GM23338 (cell line): ENCODE results near the gene CAMTA1. TPM values are rescaled to one million over a fixed set of nuclear protein-coding genes. Genes with fewer than 3 reads are reported as not detected.

Experiments
- ATAC-seq: fragments of 200-7000 bp; cut with Tn5 transposase; 3 replicates; pipeline ENCODE4 v1.9.1; 2020
- DNase-seq: peaks from one replicate; pipeline ENCODE4 v3.0.0-alpha.2; 2015; ENCODE audit warnings: low spot score
- H2AFZ ChIP-seq: fragments of 200-600 bp; sonication (generic); 2 replicates; pipeline ENCODE4 v1.8.0; 2016; ENCODE audit warnings: antibody characterized with exemption, mild to moderate bottlenecking, moderate library complexity
- H3F3A ChIP-seq: fragments of 200-600 bp; sonication (generic); replicated peaks from 2 replicates; pipeline ENCODE4 v1.8.0; 2017; ENCODE audit warnings: antibody characterized with exemption, mixed run types, low read depth
- H3K27ac ChIP-seq: fragments of 200-600 bp; sonication (generic); 2 replicates; pipeline ENCODE4 v1.6.1; 2016; ENCODE audit warnings: low read depth
- H3K27me3 ChIP-seq: fragments of 200-600 bp; sonication (generic); 2 replicates; pipeline ENCODE4 v1.8.0; 2016; ENCODE audit warnings: mild to moderate bottlenecking, mixed run types, moderate library complexity; ENCODE audit not compliant: insufficient read depth
- H3K36me3 ChIP-seq: fragments of 200-600 bp; sonication (generic); 2 replicates; pipeline ENCODE4 v1.8.0; 2016; ENCODE audit warnings: mild to moderate bottlenecking; ENCODE audit not compliant: insufficient read depth
- H3K4me1 ChIP-seq: fragments of 200-600 bp; sonication (generic); 2 replicates; pipeline ENCODE4 v1.8.0; 2016; ENCODE audit warnings: mild to moderate bottlenecking, moderate library complexity; ENCODE audit not compliant: insufficient read depth
- H3K4me2 ChIP-seq: fragments of 200-600 bp; sonication (generic); 2 replicates; pipeline ENCODE4 v1.7.1; 2017; ENCODE audit warnings: mixed run types
- H3K4me3 ChIP-seq: fragments of 200-600 bp; sonication (generic); 2 replicates; pipeline ENCODE4 v1.6.1; 2016; ENCODE audit warnings: mixed run types
- H3K79me2 ChIP-seq: fragments of 200-600 bp; sonication (generic); replicated peaks from 2 replicates; pipeline ENCODE4 v1.8.0; 2017; ENCODE audit warnings: mild to moderate bottlenecking; ENCODE audit not compliant: insufficient read depth
- H3K9me2 ChIP-seq: fragments of 200-600 bp; sonication (generic); 2 replicates; pipeline ENCODE4 v1.8.0; 2017; ENCODE audit not compliant: insufficient read depth
- H4K20me1 ChIP-seq: fragments of 200-600 bp; sonication (generic); replicated peaks from 2 replicates; pipeline ENCODE4 v1.8.0; 2017; ENCODE audit warnings: mild to moderate bottlenecking; ENCODE audit not compliant: insufficient read depth
- H3K27ac Mint-ChIP-seq: 2 replicates; pipeline ENCODE4 v1.8.0; 2020; ENCODE audit warnings: inconsistent platforms, mild to moderate bottlenecking, moderate library complexity, mixed read lengths
- H3K27me3 Mint-ChIP-seq: 3 replicates; pipeline ENCODE4 v1.8.0; 2022; ENCODE audit warnings: low read depth, mild to moderate bottlenecking, moderate library complexity, mixed read lengths, inconsistent platforms; ENCODE audit not compliant: insufficient read depth, poor library complexity
- H3K36me3 Mint-ChIP-seq: 3 replicates; pipeline ENCODE4 v1.8.0; 2021; ENCODE audit warnings: low read depth, mild to moderate bottlenecking, inconsistent platforms, moderate library complexity, mixed read lengths
- H3K4me1 Mint-ChIP-seq: 3 replicates; pipeline ENCODE4 v1.8.0; 2020; ENCODE audit warnings: mild to moderate bottlenecking, inconsistent platforms, mixed read lengths
- H3K4me3 Mint-ChIP-seq: 3 replicates; pipeline ENCODE4 v1.8.0; 2021; ENCODE audit warnings: moderate library complexity, mild to moderate bottlenecking, inconsistent platforms, mixed read lengths
- H3K9me3 Mint-ChIP-seq: 3 replicates; pipeline ENCODE4 v1.8.0; 2020; ENCODE audit warnings: moderate library complexity, mild to moderate bottlenecking, inconsistent platforms, mixed read lengths
- CREB1 ChIP-seq: fragments of 250-450 bp; sonication (Bioruptor Pico); IDR thresholded peaks from 2 replicates; pipeline ENCODE4 v1.5.0; 2020; ENCODE audit warnings: low read depth, mild to moderate bottlenecking, moderate library complexity
- EZH2 ChIP-seq: fragments of 200-600 bp; sonication (generic); IDR thresholded peaks from one replicate; pipeline ENCODE4 v1.8.0; 2017; ENCODE audit warnings: antibody characterized with exemption, mild to moderate bottlenecking, low read depth; ENCODE audit not compliant: unreplicated experiment
- EZH2phosphoT487 ChIP-seq: fragments of 200-600 bp; sonication (generic); IDR thresholded peaks from one replicate; pipeline ENCODE4 v1.8.1; 2018; ENCODE audit warnings: antibody characterized with exemption; ENCODE audit not compliant: unreplicated experiment
- JUNB ChIP-seq: IDR thresholded peaks from one replicate; pipeline ENCODE4 v1.6.1; 2016; ENCODE audit warnings: antibody characterized with exemption; ENCODE audit not compliant: unreplicated experiment
- NANOG ChIP-seq: IDR thresholded peaks from 2 replicates; pipeline ENCODE4 v1.6.1; 2016; ENCODE audit warnings: antibody characterized with exemption, borderline replicate concordance
- POLR2AphosphoS5 ChIP-seq: IDR thresholded peaks from 2 replicates; pipeline ENCODE4 v1.6.1; 2016; ENCODE audit warnings: antibody characterized with exemption, low read depth
- STAT1 ChIP-seq: IDR thresholded peaks from one replicate; pipeline ENCODE4 v1.6.1; 2016; ENCODE audit warnings: antibody characterized with exemption; ENCODE audit not compliant: unreplicated experiment
- ZNF114 ChIP-seq: fragments of 250-450 bp; sonication (Bioruptor Pico); IDR thresholded peaks from 2 replicates; pipeline ENCODE4 v1.5.0; 2020; ENCODE audit warnings: mild to moderate bottlenecking, moderate library complexity
- ZNF331 ChIP-seq: fragments of 250-450 bp; sonication (Bioruptor Pico); IDR thresholded peaks from 2 replicates; pipeline ENCODE4 v1.5.0; 2020; ENCODE audit warnings: low read depth, mild to moderate bottlenecking, moderate library complexity
- polyA plus RNA-seq: library from polyadenylated mRNA; unstranded; fragments of >200 nt; fragmentation: Nextera tagmentation; extraction: Ambion mirVana; gene quantifications from 2 replicates; pipeline ENCODE4 v1.2.1, GENCODE V29; 2016
- total RNA-seq: library from RNA; depleted of rRNA; stranded (reverse); fragments of >200 nt; shearing (Covaris generic); gene quantifications from 2 replicates; pipeline ENCODE4 v1.2.3, GENCODE V29; 2014
- TF ChIP-seq, protein P1 (sequence below), 2 experiments: fragments of 200-600 bp in 1 of 2; sonication (generic) in 1 of 2; conservative IDR thresholded peaks; 2 replicates each; pipeline versions ENCODE4 v1.5.1 to v1.6.1; 2016 to 2017; ENCODE audit warnings: antibody characterized with exemption in 2 of 2, low read depth in 2 of 2, mild to moderate bottlenecking in 2 of 2, moderate library complexity in 1 of 2
- TF ChIP-seq, protein P2 (sequence below): fragments of 250-450 bp; sonication (Bioruptor Pico); IDR thresholded peaks from 2 replicates; pipeline ENCODE4 v1.5.0; 2020; ENCODE audit warnings: mild to moderate bottlenecking, moderate library complexity
- TF ChIP-seq, protein P3 (sequence below): IDR thresholded peaks from 2 replicates; pipeline ENCODE4 v1.6.1; 2016; ENCODE audit warnings: antibody characterized with exemption

The CAMTA1 gene
- total and polyA plus RNA-seq, 2 experiments from 2014 or later: 115 to 519 TPM

DNA sequence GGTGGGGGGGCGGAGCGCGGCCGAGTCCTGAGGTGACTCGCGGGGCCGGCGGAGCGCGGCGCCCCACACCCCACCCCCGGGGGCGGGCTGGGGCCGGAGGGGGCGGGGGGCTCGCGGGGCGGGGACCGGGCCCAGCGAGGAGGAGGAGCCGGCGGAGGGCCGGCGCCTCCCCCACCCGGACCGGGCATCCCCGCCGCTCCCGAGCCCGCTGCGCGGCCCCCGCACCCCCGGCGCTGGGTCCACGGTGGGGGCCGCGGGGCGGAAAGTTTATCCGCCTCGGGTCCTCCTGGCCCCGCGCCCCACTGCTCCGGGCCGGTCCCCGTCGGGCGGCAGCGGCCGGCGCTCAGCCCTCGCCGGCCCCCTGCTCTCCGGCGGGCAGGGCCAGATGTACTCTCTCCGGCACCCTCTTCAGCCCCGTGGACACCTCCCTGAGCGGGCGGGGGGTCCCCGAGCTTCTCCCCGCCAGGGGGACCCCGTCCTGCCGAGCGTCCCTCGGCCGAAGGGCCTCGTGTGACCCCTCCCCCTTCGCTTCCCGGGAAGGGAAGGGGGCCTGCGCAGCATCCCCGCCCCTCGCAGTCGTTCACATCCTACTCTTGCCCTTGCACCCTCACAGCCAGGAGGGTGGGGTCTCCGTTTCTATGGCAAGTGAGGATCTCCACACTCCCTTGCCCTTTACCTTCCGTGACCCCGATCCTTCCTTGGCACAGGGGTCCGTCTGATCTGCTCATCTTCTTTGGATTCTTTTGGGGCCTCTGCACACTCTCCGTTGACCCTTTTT lies 663 bp downstream of the CAMTA1 start:
- no peak for TF ChIP-seq ZNF114 (CRISPR knock-in tag)
- TF ChIP-seq, protein P1, sequence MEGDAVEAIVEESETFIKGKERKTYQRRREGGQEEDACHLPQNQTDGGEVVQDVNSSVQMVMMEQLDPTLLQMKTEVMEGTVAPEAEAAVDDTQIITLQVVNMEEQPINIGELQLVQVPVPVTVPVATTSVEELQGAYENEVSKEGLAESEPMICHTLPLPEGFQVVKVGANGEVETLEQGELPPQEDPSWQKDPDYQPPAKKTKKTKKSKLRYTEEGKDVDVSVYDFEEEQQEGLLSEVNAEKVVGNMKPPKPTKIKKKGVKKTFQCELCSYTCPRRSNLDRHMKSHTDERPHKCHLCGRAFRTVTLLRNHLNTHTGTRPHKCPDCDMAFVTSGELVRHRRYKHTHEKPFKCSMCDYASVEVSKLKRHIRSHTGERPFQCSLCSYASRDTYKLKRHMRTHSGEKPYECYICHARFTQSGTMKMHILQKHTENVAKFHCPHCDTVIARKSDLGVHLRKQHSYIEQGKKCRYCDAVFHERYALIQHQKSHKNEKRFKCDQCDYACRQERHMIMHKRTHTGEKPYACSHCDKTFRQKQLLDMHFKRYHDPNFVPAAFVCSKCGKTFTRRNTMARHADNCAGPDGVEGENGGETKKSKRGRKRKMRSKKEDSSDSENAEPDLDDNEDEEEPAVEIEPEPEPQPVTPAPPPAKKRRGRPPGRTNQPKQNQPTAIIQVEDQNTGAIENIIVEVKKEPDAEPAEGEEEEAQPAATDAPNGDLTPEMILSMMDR (conservative IDR thresholded peaks at IDR 0.05; ENCODE audit: low read depth in 2 of 2): peak; percentile 40 to 44
- H3K4me1 ChIP-seq: peaks cover 25% of the 10 kb centered on the region
- Mint-ChIP-seq H3K36me3 (no peaks in the 10 kb centered on the region; the same call in 2 of the 3 replicates), H3K4me3 (peak overlapping the region; percentile 86), H3K27me3 (peaks cover 12% of the 10 kb centered on the region), H3K4me1 (peaks cover 45% of the 10 kb centered on the region), H3K9me3 (no peaks in the 10 kb centered on the region), H3K27ac (peak overlapping the region; percentile 78)
- peaks cover 63% of the 10 kb centered on the region for H3K79me2 ChIP-seq
- H3K4me3 ChIP-seq: peak overlapping the region; percentile 92
- no peaks in the 10 kb centered on the region for H3K9me2 ChIP-seq
- H3K27me3 ChIP-seq: no peaks in the 10 kb centered on the region
- peaks cover 40% of the 10 kb centered on the region for H4K20me1 ChIP-seq
- H2AFZ ChIP-seq: no peak overlapping the region
- peak overlapping the region; percentile 94 for H3K4me2 ChIP-seq
- H3K36me3 ChIP-seq: no peaks in the 10 kb centered on the region
- DNase-seq (peak; percentile 74), ATAC-seq (peak; percentile 12)
- peak overlapping the region; percentile 66; the same call in 1 of the 2 replicates for H3K27ac ChIP-seq
- H3F3A ChIP-seq: no peaks in the 10 kb centered on the region

DNA sequence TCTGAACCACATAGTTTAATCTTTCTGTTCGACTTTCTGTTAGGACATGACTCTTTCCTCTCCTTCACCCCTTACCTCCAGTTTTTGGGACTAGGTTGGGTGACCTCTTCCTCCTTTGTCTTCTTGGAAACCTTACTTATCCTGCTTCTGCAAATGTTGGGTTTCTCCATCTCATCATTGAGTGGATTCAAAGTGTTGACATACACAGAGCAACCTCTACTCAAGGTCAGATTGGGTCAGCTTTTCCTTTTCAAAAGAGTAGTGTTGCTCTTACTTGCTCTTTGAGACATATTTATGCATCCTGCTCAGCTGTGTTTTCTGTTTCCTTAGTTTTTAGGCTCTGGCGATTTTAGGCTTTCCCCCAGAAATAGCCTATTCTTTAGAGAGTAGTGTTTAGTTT lies 3.7 kb downstream of the CAMTA1 start:
- Histone ChIP-seq H3K27me3 (no peaks in the 10 kb centered on the region), H3K9me2 (no peaks in the 10 kb centered on the region), H3K79me2 (peaks cover 81% of the 10 kb centered on the region), H3K27ac (no peak overlapping the region), H3K36me3 (no peaks in the 10 kb centered on the region), H3K4me2 (no peak overlapping the region), H4K20me1 (peaks cover 63% of the 10 kb centered on the region), H2AFZ (no peak overlapping the region), H3K4me3 (no peak overlapping the region), H3F3A (no peaks in the 10 kb centered on the region), H3K4me1 (peaks cover 16% of the 10 kb centered on the region)
- H3K27me3 Mint-ChIP-seq: peaks cover 12% of the 10 kb centered on the region
- ATAC-seq (no peak), DNase-seq (no peak)
- no peak overlapping the region for H3K4me3 Mint-ChIP-seq
- no peaks in the 10 kb centered on the region for H3K9me3 Mint-ChIP-seq
- no peak overlapping the region for H3K27ac Mint-ChIP-seq
- peaks cover 47% of the 10 kb centered on the region for H3K4me1 Mint-ChIP-seq
- no peaks in the 10 kb centered on the region; the same call in none of the 3 replicates for H3K36me3 Mint-ChIP-seq
- TF ChIP-seq CREB1 (CRISPR knock-in tag) (no peak), EZH2 (no peak), JUNB (no peak), ZNF114 (CRISPR knock-in tag) (no peak), STAT1 (no peak), ZNF331 (CRISPR knock-in tag) (no peak), EZH2phosphoT487 (no peak), NANOG (no peak), POLR2AphosphoS5 (no peak)
- TF ChIP-seq, protein P2, sequence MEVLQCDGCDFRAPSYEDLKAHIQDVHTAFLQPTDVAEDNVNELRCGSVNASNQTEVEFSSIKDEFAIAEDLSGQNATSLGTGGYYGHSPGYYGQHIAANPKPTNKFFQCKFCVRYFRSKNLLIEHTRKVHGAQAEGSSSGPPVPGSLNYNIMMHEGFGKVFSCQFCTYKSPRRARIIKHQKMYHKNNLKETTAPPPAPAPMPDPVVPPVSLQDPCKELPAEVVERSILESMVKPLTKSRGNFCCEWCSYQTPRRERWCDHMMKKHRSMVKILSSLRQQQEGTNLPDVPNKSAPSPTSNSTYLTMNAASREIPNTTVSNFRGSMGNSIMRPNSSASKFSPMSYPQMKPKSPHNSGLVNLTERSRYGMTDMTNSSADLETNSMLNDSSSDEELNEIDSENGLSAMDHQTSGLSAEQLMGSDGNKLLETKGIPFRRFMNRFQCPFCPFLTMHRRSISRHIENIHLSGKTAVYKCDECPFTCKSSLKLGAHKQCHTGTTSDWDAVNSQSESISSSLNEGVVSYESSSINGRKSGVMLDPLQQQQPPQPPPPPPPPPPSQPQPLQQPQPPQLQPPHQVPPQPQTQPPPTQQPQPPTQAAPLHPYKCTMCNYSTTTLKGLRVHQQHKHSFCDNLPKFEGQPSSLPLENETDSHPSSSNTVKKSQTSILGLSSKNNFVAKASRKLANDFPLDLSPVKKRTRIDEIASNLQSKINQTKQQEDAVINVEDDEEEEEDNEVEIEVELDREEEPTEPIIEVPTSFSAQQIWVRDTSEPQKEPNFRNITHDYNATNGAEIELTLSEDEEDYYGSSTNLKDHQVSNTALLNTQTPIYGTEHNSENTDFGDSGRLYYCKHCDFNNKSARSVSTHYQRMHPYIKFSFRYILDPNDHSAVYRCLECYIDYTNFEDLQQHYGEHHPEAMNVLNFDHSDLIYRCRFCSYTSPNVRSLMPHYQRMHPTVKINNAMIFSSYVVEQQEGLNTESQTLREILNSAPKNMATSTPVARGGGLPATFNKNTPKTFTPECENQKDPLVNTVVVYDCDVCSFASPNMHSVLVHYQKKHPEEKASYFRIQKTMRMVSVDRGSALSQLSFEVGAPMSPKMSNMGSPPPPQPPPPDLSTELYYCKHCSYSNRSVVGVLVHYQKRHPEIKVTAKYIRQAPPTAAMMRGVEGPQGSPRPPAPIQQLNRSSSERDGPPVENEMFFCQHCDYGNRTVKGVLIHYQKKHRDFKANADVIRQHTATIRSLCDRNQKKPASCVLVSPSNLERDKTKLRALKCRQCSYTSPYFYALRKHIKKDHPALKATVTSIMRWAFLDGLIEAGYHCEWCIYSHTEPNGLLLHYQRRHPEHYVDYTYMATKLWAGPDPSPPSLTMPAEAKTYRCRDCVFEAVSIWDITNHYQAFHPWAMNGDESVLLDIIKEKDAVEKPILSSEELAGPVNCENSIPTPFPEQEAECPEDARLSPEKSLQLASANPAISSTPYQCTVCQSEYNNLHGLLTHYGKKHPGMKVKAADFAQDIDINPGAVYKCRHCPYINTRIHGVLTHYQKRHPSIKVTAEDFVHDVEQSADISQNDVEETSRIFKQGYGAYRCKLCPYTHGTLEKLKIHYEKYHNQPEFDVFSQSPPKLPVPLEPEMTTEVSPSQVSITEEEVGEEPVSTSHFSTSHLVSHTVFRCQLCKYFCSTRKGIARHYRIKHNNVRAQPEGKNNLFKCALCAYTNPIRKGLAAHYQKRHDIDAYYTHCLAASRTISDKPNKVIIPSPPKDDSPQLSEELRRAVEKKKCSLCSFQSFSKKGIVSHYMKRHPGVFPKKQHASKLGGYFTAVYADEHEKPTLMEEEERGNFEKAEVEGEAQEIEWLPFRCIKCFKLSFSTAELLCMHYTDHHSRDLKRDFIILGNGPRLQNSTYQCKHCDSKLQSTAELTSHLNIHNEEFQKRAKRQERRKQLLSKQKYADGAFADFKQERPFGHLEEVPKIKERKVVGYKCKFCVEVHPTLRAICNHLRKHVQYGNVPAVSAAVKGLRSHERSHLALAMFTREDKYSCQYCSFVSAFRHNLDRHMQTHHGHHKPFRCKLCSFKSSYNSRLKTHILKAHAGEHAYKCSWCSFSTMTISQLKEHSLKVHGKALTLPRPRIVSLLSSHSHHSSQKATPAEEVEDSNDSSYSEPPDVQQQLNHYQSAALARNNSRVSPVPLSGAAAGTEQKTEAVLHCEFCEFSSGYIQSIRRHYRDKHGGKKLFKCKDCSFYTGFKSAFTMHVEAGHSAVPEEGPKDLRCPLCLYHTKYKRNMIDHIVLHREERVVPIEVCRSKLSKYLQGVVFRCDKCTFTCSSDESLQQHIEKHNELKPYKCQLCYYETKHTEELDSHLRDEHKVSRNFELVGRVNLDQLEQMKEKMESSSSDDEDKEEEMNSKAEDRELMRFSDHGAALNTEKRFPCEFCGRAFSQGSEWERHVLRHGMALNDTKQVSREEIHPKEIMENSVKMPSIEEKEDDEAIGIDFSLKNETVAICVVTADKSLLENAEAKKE (CRISPR knock-in tag): no peak
- TF ChIP-seq, protein P3, sequence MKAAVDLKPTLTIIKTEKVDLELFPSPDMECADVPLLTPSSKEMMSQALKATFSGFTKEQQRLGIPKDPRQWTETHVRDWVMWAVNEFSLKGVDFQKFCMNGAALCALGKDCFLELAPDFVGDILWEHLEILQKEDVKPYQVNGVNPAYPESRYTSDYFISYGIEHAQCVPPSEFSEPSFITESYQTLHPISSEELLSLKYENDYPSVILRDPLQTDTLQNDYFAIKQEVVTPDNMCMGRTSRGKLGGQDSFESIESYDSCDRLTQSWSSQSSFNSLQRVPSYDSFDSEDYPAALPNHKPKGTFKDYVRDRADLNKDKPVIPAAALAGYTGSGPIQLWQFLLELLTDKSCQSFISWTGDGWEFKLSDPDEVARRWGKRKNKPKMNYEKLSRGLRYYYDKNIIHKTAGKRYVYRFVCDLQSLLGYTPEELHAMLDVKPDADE: no peak
